Fibroblast of the aortic adventitia (primary cell): Measurements from ENCODE around the gene OR8U1. TPM values are rescaled to one million over a fixed set of nuclear protein-coding genes. Genes with fewer than 3 reads are reported as not detected.

ENCODE experiments used
- DNase-seq: peaks from one replicate; pipeline ENCODE4 v3.0.0-alpha.2; 2010; ENCODE audit warnings: low read depth
- H3K4me3 ChIP-seq: 2 replicates; pipeline ENCODE4 v1.5.1; 2011; ENCODE audit warnings: low read depth, mild to moderate bottlenecking, control low read depth, low read length, moderate library complexity
- total RNA-seq: library from RNA; depleted of rRNA; stranded (reverse); fragments of >200 nt; gene quantifications from 2 replicates; pipeline ENCODE4 v1.2.3, GENCODE V29; 2012; ENCODE audit warnings: low replicate concordance
- TF ChIP-seq, protein P1 (sequence below): IDR thresholded peaks from 2 replicates; pipeline ENCODE4 v1.5.1; 2011; ENCODE audit warnings: mild to moderate bottlenecking, low read length, control low read depth, inconsistent platforms; ENCODE audit not compliant: insufficient read depth

OR8U1 gene
- total RNA-seq, result not detected in 2 replicates

DNA sequence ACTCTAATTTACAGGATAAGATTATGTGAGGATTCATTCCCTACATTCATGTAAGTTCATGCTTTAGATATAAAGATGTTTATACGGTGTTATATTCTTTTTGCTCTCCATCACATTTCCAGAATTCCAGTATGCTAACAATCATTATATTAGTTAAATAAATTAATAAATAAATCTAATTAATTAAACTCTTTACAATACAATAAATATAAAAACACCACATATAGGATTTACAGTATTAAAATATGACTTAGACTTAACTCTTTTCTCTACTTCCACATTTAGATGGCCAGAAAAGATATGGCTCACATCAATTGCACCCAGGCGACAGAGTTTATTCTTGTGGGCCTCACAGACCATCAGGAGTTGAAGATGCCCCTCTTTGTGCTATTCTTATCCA lies at the start of gene OR8U1:
Gene OR8U1 (plus strand): TSS at position 301 of the 400 bp plus-strand sequence. CDS start 0 bp downstream, at position 301.
- DNase-seq, result no peak
- no peak within 1 kb of the TSS for H3K4me3 ChIP-seq
- TF ChIP-seq, protein P1, sequence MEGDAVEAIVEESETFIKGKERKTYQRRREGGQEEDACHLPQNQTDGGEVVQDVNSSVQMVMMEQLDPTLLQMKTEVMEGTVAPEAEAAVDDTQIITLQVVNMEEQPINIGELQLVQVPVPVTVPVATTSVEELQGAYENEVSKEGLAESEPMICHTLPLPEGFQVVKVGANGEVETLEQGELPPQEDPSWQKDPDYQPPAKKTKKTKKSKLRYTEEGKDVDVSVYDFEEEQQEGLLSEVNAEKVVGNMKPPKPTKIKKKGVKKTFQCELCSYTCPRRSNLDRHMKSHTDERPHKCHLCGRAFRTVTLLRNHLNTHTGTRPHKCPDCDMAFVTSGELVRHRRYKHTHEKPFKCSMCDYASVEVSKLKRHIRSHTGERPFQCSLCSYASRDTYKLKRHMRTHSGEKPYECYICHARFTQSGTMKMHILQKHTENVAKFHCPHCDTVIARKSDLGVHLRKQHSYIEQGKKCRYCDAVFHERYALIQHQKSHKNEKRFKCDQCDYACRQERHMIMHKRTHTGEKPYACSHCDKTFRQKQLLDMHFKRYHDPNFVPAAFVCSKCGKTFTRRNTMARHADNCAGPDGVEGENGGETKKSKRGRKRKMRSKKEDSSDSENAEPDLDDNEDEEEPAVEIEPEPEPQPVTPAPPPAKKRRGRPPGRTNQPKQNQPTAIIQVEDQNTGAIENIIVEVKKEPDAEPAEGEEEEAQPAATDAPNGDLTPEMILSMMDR, result no peak

DNA sequence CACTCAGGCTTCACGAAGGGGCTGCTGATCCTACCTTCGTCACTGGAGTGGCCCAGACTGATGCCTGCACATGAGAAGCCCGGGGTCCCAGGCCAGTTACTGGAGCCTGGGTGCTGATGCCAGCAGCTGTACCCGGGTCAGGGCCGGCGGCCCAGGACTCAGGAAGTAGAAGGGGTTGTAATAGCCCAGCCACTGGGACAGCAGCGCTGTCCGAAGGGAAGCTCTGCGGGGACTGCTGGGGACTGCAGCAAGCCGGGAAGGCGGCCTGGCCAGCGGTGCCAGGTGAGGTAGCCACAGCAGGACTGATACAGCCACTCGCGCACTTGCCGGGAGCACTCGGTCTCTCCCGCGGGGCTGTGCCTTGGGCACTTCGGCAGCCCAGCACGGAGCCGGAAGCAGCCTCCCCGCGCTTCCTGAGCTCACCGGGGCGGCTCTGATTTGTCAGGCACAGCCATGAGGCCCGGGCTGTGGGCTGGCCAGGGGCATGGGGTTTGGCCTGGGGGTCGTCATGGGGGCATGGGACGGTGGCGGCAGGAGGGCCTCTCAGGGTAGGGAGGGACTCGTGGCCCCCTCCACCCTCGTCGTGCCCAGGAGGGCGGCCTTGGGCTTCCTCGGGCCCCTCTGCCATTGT lies 43.4 kb upstream of the OR8U1 start:
- no peak overlapping the region for H3K4me3 ChIP-seq
- DNase-seq, result no peak
- TF ChIP-seq, protein P1, result no peak

DNA sequence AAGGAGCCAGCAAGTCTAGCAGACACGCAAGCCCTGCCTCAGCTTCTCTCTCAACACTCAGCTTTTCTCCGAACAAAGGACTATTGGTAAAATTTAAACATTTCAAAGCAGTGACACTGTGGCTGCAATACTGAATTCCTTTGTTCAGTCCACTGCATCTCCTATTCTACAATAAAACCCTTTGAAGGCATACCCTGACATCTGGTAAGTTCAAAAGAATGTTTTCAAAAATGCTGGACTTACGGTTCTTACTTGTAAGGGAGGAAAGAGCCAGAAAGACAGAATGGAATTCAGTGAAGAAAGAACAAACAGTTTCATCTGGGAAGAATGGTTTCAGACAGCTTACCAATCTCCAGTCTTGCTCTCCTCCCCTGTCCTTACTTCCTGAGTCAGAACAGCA lies 42.3 kb upstream of the OR8U1 start:
- no peak overlapping the region for H3K4me3 ChIP-seq
- TF ChIP-seq, protein P1, result no peak
- DNase-seq, result no peak

DNA sequence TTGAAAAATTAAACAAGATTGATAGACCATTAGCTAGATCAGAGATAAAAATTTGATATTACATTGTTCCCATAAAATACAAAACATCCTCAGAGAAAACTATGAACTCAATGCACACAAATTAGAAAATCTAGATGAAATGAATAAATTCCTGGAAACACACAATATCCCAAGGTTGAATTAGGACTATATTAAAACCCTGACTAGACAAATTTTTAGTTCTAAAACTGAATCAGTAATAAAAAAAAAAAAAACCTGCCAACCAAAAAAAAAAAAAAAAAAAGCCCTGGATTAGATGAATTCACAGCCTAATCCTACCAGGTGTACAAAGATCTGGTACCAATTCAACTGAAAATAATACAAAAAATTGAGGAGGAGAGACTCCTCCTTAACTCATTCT lies 35.1 kb upstream of the OR8U1 start:
- DNase-seq, result no peak
- TF ChIP-seq, protein P1, result no peak
- H3K4me3 ChIP-seq, result no peak overlapping the region

DNA sequence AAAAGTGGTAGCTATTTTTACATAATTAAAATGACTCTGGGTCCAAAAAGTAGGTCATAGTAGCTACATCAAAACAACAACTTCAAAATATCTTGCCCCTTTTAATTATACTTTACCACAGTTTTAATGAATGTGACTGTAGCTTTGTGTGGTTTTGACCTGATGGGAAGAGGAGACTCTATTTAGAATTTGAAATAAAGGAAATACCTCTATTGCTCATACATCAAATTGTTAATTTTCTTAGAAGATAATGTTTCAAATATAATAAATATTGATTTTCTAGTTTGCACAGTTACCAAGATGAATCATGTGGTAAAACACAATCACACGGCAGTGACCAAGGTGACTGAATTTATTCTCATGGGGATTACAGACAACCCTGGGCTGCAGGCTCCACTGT lies 29.7 kb upstream of the OR8U1 start, which contains the start of gene OR8K1:
Gene OR8K1 (plus strand): TSS at position 301 of the 400 bp plus-strand sequence. CDS start 0 bp downstream, at position 301.
- H3K4me3 ChIP-seq, result no peak within 1 kb of the TSS
- DNase-seq, result no peak
- TF ChIP-seq, protein P1, result no peak

DNA sequence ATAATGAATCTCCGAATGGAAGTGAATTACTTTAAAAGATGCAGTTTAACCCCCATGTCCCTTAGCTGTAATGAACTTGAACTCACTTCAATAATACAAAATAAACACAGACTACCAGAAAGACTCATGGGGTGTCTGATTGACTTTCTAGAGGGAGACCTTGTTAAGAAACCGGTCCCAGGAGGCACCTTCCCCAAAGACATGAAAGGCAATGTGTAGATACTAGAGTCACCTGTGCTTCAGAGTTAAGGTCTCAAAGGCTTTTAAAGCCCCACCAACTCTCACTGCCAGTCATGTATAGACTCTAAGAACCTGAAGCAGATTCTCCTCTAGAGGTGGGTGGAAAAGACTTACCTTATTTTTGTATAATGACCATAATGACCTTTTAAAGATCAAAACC lies 21.4 kb upstream of the OR8U1 start, which contains the start of gene OR8J1:
Gene OR8J1 (plus strand): TSS at position 301 of the 400 bp plus-strand sequence. CDS start 5,956 bp downstream, outside the sequence.
- no peak within 1 kb of the TSS for H3K4me3 ChIP-seq
- TF ChIP-seq, protein P1, result no peak
- no peak for DNase-seq

DNA sequence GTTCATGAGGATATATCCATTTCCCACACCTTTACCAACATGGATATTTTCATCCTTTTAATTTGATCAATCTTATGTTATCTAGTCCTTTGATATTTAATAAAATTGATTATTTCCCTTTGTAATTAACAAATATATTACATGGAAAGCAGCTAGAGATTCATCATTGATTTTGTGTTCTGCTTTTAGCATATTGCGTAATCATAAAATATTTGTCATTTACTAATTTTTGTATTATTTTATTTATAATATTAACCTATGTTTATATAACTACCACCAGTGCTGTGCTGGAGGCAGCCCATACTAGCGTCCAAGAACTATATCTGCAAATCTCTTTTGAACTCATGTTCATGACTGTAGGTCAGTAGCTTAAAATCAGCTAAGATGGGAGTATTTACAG lies 4.7 kb downstream of the OR8U1 start:
- TF ChIP-seq, protein P1, result no peak
- no peak overlapping the region for H3K4me3 ChIP-seq
- DNase-seq, result no peak
